NCI-H2227 (cell line): ENCODE results near the gene DCAF7.

Experiments used
- DNase-seq: peaks from one replicate; lab custom pipeline; 2025; ENCODE audit not compliant: unreplicated experiment; lab: John Stamatoyannopoulos, UW

DCAF7 gene

DNA sequence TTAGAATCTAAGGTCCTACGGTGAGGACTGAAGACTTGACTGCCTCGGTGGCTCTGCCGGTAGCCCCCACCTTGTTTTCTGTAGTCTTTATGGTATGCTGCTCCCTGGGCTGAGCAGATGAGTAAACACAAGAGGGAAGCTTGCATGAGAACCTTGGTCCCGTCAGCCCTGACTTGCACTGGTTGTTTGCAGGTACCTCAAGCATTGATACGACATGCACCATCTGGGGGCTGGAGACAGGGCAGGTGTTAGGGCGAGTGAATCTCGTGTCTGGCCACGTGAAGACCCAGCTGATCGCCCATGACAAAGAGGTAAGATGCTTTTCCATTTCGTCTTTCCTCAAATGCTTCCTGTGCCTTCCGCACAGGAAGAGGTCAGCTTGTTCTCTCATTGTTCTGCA is 29.4 kb downstream of the DCAF7 start:
- DNase-seq, result no peak

DNA sequence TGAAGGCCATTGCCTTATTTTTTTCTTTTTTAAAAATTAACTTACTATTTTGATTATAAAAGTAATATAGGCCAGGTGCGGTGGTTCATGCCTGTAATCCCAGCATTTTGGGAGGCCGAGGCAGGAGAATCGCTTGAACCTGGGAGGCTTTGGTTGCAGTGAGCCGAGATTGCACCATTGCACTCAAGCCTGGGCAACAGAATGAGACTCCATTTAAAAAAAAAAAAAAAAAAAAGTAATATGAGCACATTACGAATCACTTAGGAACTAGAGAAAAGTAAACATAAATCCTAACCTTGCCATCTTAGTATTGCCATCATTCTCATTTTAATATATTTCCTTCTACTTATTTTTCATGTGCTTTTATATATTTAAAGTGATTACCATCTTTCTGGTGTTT is 37.5 kb downstream of the DCAF7 start:
- no peak for DNase-seq

- DNase-seq, result no peak
Measured at GRCh38 chr17:63588797-63589196, 38.5 kb downstream of the DCAF7 start.

DNA sequence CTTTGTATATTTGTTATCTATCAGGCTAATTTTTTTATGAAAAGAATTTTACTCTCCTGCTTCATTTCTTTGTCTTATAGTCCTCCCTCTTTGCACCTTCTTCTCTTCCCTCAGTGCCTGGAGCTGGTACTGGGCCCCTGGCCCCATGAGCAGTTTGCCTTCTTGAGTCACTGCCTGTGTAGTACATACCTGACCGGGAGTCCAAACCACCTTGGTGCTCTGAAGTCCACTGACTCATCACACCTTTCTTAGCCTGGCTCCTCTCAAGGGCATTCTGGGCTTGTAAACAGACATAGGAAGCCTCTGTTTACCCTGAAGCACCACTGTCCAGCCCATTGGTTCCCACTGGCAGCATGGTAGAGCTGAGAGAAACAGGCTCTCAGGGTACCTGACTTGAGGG is 39.4 kb downstream of the DCAF7 start:
- no peak for DNase-seq

DNA sequence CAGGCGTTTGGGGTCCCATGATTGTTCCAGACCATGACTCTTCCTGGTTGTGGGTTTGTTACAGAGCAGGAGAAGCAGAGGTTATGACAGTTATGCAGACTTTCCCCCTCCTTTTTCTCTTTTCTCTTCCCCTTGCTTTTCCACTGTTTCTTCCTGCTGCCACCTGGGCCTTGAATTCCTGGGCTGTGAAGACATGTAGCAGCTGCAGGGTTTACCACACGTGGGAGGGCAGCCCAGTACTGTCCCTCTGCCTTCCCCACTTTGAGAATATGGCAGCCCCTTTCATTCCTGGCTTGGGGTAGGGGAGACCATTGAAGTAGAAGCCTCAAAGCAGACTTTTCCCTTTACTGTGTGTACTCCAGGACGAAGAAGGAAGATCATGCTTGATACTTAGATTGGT is 42.5 kb downstream of the DCAF7 start:
- DNase-seq, result no peak

DNA sequence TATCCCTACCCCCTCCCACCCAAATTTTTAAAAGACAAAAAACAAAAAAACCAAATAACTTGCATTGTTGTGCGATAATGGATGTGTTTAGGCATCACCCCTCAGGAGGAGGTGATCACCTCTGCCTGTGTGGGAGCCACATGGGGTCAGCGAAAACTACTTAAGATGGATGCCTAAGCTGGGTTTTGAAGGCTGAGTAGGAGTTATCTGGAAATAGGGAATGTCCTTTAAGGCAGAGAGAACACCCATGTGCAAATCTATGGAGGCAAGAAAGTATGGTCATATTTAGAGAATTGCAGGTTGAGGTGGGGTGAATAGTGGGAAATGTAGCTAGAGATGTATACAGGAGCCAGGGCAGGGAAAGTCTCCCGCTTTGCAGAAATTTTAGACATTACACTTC is 44.9 kb downstream of the DCAF7 start:
- DNase-seq, result no peak

DNA sequence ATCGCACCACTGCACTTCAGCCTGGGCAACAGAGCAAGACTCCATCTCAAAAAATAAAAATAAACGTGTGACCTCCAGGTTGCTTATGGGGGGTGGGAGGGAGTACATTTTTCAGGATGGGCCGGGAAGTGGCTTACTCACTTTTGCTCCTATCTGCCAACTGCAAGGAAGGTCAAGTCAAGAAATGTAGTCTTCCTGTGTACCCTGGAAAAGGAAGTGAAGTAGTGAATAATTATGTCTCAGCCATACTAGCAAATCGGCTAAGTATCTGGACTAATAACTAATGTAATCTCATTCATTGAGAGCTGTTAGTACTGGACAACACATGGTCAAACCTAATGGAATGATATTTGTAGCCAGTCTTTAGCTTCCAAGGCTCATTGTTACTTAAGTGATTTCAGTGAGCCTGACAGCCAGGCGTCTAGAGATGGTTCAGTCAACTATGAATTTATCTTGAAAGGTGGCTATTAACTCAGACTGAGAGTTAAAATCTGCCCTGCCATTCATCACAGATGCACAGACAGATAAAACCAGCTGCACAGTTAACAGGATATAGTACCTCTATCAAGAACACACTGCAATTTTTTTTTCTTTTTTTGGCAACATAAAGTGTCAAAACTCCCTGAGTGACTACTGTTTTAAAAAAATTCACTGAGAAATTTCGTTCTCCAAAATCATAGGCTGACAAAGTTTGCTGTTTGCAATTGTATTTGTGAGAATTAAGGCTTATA is 46.7 kb downstream of the DCAF7 start:
- DNase-seq, result peak; percentile 86

GRCh38 chr17:63598281-63598680 is 48.0 kb downstream of the DCAF7 start:
- no peak for DNase-seq

DNA sequence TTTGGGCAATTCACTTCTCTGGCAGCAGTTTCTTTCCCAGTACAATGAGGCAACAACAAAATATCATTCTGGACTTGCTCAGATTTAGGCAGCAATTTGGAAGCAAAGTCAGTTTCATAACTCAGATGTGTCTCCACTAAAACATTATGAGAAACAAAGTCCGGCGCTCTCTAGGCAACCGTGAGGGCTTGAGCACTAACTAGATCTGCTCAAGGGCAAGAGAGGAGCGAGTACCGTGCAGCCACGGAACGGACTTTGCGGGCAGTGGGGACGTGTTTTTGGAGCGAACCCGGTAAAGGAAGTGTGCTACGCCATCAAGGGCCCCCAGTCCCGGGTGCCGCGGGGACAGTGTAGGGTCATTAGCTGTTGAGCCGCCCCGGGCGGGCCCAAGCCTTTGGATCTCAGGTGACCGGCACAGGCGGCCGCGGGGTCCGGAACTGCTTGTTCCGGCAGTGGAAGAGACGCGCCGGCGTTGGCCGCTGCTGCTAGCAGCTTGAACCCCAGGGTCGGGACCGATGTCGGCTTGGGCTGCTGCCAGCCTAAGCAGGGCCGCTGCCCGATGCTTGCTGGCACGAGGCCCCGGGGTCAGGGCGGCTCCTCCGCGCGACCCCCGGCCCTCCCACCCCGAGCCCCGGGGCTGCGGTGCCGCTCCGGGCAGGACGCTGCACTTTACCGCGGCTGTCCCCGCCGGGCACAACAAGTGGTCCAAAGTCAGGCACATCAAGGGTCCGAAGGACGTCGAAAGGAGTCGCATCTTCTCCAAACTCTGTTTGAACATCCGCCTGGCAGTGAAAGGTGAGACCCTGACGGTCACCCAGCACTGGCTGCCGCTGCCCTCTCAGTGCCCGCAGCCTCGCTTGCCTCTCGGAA is 50.5 kb downstream of the DCAF7 start, which contains the start of gene TACO1:
Gene TACO1, plus strand, starts transcription at position 327 of the 870 bp plus-strand sequence. Its CDS starts 189 bp downstream, at position 516.
- peak; percentile 87 for DNase-seq

DNA sequence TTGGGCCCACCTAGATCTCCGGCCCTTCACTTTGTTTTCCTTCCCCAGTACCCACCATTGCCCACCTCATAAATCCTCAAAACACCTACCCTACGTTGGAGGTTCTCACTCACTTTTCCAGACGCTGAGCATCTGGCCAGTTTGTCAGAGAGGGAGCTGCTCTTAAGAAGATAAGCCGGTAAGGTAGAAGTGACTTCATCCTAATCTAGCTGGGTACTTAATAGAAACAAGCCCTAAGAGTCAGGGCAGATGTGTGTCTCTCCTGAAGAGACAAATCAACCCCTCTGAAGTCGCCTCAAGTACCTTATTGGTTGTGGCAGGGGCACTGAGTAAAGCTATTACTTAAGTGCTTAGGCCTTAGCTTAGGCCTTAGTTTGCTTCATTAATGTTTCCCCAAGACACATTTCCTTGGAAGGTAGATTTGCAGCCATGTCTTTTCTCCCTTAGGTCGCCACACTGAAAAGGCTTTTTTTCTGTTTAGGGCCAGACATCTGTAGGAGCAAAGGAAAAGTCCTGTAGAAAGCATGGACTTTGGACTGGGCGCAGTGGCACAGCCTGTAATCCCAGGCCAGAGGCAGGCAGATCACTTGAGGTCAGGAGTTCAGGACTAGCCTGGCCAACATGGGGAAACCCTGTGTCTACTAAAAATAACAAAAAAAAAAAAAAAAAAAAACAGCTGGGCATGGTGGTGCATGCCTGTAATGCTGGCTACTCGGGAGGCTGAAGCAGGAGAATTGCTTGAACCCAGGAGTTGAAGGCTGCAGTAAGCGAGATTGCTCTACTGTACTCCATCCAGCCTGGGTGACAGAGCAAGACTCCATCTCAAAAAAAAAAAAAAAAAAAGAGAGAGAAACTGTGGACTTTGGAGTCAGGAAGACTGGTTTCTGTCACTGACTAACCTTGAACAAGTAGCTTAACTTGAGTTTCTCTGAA is 51.4 kb downstream of the DCAF7 start:
- peak; percentile 18 for DNase-seq

GRCh38 chr17:63609816-63610573 is 59.7 kb downstream of the DCAF7 start:
- DNase-seq, result no peak

DNA sequence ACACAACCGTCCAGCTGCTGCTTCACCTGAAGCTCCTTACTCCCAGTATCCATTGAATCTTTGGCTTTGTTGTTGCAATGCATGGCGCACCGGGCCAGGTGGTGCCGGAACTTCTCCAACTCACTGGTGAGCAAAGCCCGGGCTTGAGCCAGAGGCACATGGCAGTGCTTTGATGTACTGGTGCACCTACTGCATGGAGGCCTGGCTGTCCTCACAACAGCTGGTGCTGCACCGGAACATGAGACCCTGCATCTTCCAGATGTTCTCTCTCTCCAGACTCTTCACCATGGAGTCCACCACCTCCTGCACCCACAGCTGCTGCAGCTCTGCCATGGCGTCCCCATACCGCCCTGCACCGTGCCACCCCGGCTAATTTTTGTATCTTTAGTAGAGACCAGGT is 60.6 kb downstream of the DCAF7 start:
- no peak for DNase-seq

GRCh38 chr17:63611354-63611753 is 61.1 kb downstream of the DCAF7 start:
- DNase-seq, result no peak

DNA sequence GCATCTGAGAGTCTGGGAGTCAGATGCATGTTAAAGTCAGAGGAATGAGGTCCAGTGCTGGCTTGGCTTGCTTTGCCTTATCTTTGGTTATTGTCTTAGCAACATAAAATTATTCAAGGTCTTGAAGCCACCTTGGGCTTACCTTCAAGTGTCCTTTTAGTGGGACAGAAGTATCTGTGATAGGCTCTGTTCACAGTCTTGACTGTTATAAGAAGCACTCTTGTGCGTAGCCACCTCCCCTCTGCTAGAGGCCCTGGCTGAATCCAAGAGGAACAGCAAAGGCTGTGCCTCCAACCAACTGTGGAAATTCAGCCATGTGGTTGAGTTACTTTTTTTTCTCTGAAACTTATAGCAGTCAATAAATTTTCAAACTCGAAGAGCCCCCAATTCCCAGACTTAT is 63.4 kb downstream of the DCAF7 start:
- no peak for DNase-seq

- no peak for DNase-seq
Measured at GRCh38 chr17:63621229-63621683, 71.0 kb downstream of the DCAF7 start.

DNA sequence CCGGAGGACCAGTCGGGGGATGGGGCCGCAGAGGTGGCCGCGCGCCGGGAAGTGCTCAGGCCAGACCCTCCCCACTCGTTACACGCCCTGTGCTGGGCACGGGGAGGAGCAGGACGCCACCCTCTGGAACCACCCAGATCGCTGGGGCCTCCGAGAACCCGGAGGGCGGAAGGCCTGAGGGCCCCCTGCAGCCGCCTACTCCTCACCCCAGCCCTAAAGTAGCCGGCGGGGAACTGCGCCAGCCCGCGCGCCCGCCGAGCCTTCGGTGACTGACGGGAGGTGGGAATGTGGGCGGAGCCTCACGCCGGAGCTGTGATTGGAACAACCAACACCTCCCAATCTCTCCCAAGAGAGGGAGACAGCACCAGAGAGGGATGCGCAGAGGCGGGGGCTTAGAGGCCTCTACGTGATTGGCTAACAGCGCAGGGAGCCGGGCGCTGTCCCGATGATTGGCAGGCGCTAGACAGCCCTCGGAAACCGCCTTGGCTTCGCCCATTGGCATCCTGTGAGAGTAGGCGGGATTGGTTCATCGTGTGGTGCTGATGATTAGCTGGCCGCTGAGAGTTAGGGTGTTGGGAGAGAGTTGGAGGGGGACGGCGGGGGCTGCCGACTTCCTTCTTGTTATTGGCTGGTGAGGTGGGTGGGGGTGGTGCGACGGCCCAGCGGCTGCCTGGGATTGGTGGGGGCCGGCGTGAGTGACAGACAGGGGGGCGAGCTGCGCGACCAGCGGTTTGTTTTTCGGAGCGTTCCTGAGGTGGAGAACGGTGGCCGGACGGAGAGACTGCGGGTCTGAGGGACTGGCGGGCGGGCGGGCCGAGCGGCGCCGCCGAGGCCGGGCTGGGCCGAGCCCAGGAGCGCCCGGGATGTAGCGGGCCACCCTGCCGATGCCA is 71.7 kb downstream of the DCAF7 start, which contains the start of gene MAP3K3:
Gene MAP3K3, plus strand, starts transcription at position 734 of the 890 bp plus-strand sequence. CDS start 343 bp downstream, outside the sequence.
- DNase-seq, result peak; percentile 99

DNA sequence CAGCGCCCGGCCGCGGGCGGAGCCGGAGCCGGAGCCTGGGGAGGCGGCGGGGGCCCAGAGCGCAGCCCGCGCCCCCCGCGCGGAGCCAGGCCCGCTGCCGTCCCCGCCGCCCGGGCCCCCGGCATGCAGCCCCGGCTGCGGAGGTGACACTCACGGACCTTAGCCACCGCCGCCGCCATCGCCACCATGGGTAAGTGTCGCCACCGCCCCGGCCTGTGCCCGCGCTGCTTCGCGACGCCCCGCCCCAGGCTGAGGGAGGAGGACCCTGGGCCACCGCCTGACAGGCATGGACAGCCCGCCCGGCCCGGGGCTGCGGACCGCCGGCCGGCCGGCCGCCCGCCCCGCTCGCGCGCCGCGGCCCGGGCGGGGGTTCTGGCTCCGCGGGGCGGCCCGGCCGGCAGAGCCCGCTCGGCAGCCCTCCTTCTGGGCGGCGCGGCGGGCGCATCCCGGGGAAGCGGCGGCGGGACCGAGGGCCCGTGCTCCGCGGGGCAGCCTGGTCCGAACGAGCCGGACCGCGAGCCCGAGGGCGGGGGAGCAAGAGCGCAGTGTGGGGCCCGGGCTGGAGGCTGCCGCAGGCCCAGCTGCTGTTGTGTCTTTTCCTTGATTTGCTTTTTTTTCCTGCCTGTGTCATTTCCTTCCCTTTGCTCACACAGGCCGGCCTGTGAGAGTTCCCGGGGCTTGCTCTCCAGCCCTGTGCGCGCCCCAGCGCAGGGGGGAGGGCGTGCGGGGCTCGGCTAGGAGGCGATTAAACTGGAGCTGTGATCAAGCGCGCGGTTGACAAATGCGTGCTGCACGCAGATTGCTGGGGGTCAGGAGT is 72.5 kb downstream of the DCAF7 start:
- DNase-seq, result peak; percentile 68

DNA sequence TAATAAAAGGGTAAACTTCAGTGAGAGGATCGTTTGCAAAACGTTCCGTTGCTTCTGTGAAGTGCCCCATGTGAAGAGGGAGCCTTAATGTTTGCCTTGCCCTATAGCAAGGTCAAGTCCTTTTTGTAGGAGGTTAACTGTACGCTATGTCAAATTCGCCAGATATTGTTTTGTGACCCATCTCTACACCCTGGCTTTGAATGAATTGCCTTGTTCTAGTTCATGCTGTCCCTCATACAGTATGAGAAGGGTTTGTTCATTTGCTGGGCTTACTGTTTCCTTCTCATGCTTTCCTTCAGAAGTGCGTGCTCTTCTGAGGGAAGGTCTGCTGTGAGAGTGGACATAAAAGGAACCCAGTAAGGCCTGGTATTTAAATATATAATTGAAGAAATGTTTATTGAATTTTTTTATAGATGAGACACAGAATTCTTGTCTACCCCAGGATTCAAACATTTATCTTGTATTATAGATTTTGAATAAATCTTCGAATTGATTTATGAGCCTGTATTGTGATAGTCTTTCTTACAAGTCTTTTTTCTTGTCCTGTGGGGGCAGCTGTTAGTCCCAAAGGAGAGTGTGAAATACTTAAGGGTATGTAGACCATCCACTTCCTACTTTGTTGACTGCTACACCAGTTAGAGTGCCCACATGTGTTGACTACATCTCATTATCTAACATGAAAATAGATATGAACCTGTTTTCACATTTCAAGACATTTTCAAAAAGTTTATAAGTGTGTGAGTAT is 73.7 kb downstream of the DCAF7 start:
- DNase-seq, result no peak
